NCI-H146 (cell line): ENCODE measurements around the gene GTF2A2.

ENCODE experiments used
- DNase-seq: peaks from one replicate; lab custom pipeline; 2025; lab: John Stamatoyannopoulos, UW

The GTF2A2 gene

GRCh38 chr15:59605994-59606393 is 51.3 kb downstream of the GTF2A2 start:
- DNase-seq, result no peak

GRCh38 chr15:59598461-59598860 is 58.9 kb downstream of the GTF2A2 start:
- no peak for DNase-seq

DNA sequence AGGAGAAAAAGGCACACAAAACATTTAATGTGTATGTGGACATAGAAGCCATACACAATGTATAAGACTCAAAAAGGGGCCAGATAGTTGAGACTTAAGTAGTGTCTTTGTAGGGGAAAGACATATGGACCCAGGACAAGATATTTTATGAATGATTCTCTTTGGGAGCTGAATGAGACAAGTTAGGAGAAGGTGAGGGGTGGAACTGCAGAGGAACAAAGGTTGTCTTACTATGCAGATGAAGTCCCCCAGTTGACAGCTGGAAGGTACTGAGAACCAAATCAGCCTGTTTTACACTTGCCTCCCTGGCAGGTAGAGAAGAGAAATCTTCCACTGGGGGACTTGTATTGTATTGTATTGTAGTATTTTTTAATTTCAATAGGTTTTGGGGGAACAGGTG is 60.7 kb downstream of the GTF2A2 start:
- DNase-seq, result no peak

GRCh38 chr15:59595434-59595915 is 61.8 kb downstream of the GTF2A2 start:
- no peak for DNase-seq

- DNase-seq, result no peak
Observed at GRCh38 chr15:59594991-59595390, 62.3 kb downstream of the GTF2A2 start.

- no peak for DNase-seq
Observed at GRCh38 chr15:59594493-59594942, 62.8 kb downstream of the GTF2A2 start.

- DNase-seq, result peak; percentile 32
Observed at GRCh38 chr15:59591356-59591755, 66.0 kb downstream of the GTF2A2 start.

DNA sequence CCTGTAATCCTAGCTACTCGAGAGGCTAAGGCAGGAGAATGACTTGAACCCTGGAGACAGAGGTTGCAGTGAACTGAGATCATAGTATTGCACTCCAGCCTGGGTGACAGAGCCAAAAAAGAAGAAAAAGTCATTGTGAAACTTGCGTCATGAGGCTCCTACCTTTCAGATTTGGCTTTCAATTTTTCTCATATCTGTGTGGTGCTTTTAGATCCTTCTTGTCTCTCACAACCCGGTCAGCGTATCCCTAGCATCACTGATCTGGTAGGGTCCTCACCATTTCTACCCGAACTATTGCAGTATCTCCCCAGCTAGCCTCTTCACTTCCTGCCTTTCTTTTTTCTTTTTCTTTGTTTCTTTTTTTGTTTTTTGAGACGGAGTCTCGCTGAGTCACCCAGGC is 67.3 kb downstream of the GTF2A2 start:
- DNase-seq, result no peak
